Common myeloid progenitor, CD34-positive (primary cell): ENCODE data around the gene DLG5.
A peak's percentile ranks its signal among the peaks of the same experiment; 100 is the strongest.

ENCODE experiments used
- CTCF ChIA-PET: fragments of 350-600 bp; sonication (Branson Sonifier 250); formaldehyde crosslinking; loops from one replicate; lab custom pipeline; 2021; ENCODE audit warnings: antibody characterized with exemption; lab: Charles Lee
- POLR2A ChIA-PET: fragments of 350-600 bp; sonication (Branson Sonifier 250); formaldehyde crosslinking; loops from one replicate; lab custom pipeline; 2021; ENCODE audit warnings: antibody characterized with exemption; lab: Charles Lee
- DNase-seq, 3 donors: peaks; one replicate each; pipeline versions ENCODE4 v3.0.0 to v3.0.0-alpha.2; 2013
- H3K27ac ChIP-seq, 2 experiments: 1 replicate in 1 of 2; 2 replicates in 1 of 2; pipeline ENCODE4 v1.7.0; 2013; ENCODE audit warnings: inconsistent platforms in 2 of 2, low read length in 2 of 2, mild to moderate bottlenecking in 2 of 2, low read depth in 1 of 2, moderate library complexity in 1 of 2; ENCODE audit not compliant: severe bottlenecking in 2 of 2, insufficient read depth in 1 of 2, poor library complexity in 1 of 2
- H3K27me3 ChIP-seq, 5 experiments: replicated peaks in 2 of 5; 1 replicate in 3 of 5; 2 replicates in 2 of 5; pipeline versions ENCODE4 v1.6.1 to v1.7.0; 2013; ENCODE audit warnings: low read length in 4 of 5, mild to moderate bottlenecking in 2 of 5, moderate library complexity in 2 of 5, inconsistent platforms in 1 of 5; ENCODE audit not compliant: insufficient read depth in 5 of 5, control insufficient read depth in 4 of 5
- H3K36me3 ChIP-seq, 4 experiments: 1 replicate in 2 of 4; 2 replicates in 2 of 4; pipeline versions ENCODE4 v1.6.1 to v1.7.0; 2013; ENCODE audit warnings: low read length in 3 of 4, control low read depth in 1 of 4, mild to moderate bottlenecking in 1 of 4; ENCODE audit not compliant: control insufficient read depth in 4 of 4, insufficient read depth in 4 of 4
- H3K4me1 ChIP-seq, 4 experiments: 1 replicate in 3 of 4; 2 replicates in 1 of 4; pipeline versions ENCODE4 v1.6.1 to v1.7.1; 2013; ENCODE audit warnings: low read length in 3 of 4, mild to moderate bottlenecking in 3 of 4, control low read depth in 1 of 4, inconsistent platforms in 1 of 4, moderate library complexity in 1 of 4; ENCODE audit not compliant: control insufficient read depth in 4 of 4, insufficient read depth in 4 of 4; ENCODE audit errors: control extremely low read depth in 1 of 4
- H3K4me3 ChIP-seq, 7 experiments: 1 replicate in 4 of 7; 2 replicates in 3 of 7; pipeline versions ENCODE4 v1.5.1 to v1.7.0; 2013; ENCODE audit warnings: mild to moderate bottlenecking in 7 of 7, low read length in 6 of 7, moderate library complexity in 6 of 7, inconsistent platforms in 2 of 7, low read depth in 2 of 7, control low read depth in 1 of 7; ENCODE audit not compliant: insufficient read depth in 4 of 7, control insufficient read depth in 1 of 7; ENCODE audit errors: extremely low read depth in 1 of 7
- H3K9me3 ChIP-seq, 5 experiments: 1 replicate in 4 of 5; 2 replicates in 1 of 5; pipeline versions ENCODE4 v1.6.1 to v1.7.1; 2013; ENCODE audit warnings: low read length in 4 of 5, mild to moderate bottlenecking in 2 of 5, inconsistent platforms in 1 of 5, low read depth in 1 of 5, moderate library complexity in 1 of 5; ENCODE audit not compliant: control insufficient read depth in 4 of 5, insufficient read depth in 2 of 5; ENCODE audit errors: control extremely low read depth in 1 of 5
- WGBS: methylation state at CpG from one replicate; pipeline ENCODE4 v1.1.5; 2013; ENCODE audit not compliant: insufficient coverage; 5-methylcytosine and 5-hydroxymethylcytosine counted together

The DLG5 gene

DNA sequence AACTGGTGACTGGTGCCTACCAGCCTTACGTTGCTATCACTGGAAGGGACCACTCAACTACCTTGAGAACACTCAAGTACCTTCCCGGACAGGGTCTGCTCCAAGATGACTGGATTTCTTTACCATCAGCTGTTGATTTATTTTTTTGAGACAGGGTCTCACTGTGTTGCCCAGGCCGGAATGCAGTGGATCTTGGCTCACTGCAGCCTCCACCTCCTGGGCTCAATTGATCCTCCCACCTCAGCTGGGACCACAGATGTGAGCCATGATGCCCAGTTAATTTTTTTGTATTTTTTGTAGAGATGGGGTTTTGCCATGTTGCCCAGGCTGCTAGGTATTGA, 45.2 kb upstream of the DLG5 start:
- Histone ChIP-seq H3K27me3 (no peaks in the 10 kb centered on the region), H3K36me3 (peaks cover 0 to 14% (median 10%) of the 10 kb centered on the region in 4 experiments), H3K4me3 (no peak overlapping the region), H3K9me3 (no peaks in the 10 kb centered on the region), H3K4me1 (peaks cover 0 to 11% (median 8%) of the 10 kb centered on the region in 4 experiments), H3K27ac (peak overlapping the region in 1 of 2 experiments; percentile 23)
- ChIA-PET CTCF (no interaction called here), POLR2A (interaction anchor here (0.6 kb wide), 1 partner anchor 20 kb away, joined by 3 read pairs; no protein-coding TSS in a partner anchor)
- 93% methylated on average over 3 of the region's 3 CpGs for WGBS
- DNase-seq = no peak

DNA sequence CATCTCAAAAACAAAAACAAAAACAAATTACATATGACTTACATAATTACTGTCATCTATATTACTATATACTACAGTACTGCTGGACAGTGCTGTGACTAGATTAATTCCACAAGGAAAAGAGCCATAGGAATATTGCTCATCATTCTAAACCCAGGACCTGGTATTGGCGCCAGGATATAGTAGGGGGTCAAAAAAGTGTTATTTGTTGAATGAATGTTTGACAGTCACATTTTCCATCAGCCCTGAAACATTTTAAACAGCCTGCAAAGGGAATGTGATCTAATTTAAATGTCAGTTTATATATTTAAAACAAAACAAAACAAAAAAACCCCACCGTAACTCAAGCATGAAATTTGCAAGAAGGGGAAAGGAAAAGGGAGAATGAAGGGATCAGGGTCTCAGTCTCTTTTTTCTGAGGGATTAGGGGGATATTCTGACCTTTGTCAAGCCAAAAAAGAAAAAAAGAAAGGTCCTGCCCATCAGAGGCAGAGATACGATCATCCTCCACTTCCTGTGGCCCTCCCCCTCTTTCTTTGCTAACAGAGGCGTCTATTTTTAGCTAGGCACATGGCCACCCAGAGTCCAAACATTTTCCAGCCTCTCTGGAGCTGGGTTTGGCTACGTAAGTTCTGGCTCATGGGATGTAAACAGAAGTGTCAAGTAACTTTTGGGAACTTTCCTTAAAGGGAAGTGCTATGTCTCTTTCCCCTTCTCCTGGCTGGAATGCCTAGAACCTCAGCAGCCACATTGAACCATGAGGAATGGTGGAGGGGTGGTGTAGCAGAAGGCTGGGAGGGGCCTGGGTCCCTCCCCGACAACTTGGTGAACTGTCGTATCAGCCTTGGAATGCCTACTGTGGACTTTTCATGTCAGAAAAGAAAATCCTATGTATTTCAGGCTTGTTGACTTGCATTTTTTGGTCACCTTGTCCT, 44.6 kb upstream of the DLG5 start:
- POLR2A ChIA-PET = interaction anchor here (0.6 kb wide), 1 partner anchor 21 kb away, joined by 3 read pairs; no protein-coding TSS in a partner anchor
- Histone ChIP-seq H3K27me3 (no peaks in the 10 kb centered on the region), H3K27ac (peak overlapping the region in 1 of 2 experiments; percentile 27), H3K4me3 (peak overlapping the region in 1 of 7 experiments; percentile 40), H3K36me3 (peaks cover 0 to 9% (median 5%) of the 10 kb centered on the region in 4 experiments), H3K4me1 (peaks cover 0 to 11% (median 8%) of the 10 kb centered on the region in 4 experiments), H3K9me3 (no peaks in the 10 kb centered on the region)
- 56% methylated on average over 3 of the region's 7 CpGs for WGBS
- CTCF ChIA-PET = no interaction called here
- DNase-seq = peak in 2 of 3 donors; percentile 18 to 40

- Histone ChIP-seq H3K9me3 (peaks cover 0 to 3% (median 2%) of the 10 kb centered on the region in 5 experiments), H3K27me3 (no peaks in the 10 kb centered on the region), H3K4me3 (no peak overlapping the region), H3K27ac (no peak overlapping the region), H3K36me3 (no peaks in the 10 kb centered on the region), H3K4me1 (peaks cover 0 to 11% (median 8%) of the 10 kb centered on the region in 4 experiments)
- ChIA-PET CTCF (interaction anchor here (1.6 kb wide), 2 partner anchors 15 to 122 kb away, joined by 3 to 4 read pairs; no protein-coding TSS in a partner anchor), POLR2A (no interaction called here)
- WGBS = 97% methylated on average over 4 of the region's 4 CpGs
- DNase-seq = no peak
Measured at GRCh38 chr10:77969114-77969513, 42.6 kb upstream of the DLG5 start.

DNA sequence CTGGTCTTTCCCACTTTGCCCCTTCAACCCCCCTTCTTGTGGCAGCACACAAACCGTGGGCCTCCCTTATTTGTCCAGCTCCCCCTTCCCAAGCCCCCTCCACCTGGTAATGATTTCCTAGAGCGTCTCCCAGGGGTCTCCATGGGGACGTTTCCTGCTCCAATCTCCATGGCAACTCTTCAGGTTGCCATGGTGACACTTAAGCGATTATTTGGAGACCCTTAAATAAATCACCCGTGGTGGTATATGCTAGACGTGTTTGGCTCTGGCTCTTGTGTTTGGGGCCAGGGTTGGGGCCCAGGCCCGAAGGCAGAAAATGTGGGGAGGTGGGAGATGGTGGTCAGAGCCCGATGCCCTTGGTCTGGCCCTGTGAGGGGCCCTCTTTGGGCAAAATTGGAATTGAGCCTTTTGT, 41.1 kb upstream of the DLG5 start:
- Histone ChIP-seq H3K27me3 (no peaks in the 10 kb centered on the region), H3K4me3 (no peak overlapping the region), H3K9me3 (peaks cover 0 to 6% (median 5%) of the 10 kb centered on the region in 5 experiments), H3K4me1 (peaks cover 0 to 11% (median 8%) of the 10 kb centered on the region in 4 experiments), H3K36me3 (no peaks in the 10 kb centered on the region), H3K27ac (no peak overlapping the region)
- POLR2A ChIA-PET = no interaction called here
- DNase-seq = no peak
- 55% methylated on average over 8 of the region's 8 CpGs for WGBS
- CTCF ChIA-PET = interaction anchor here (0.8 kb wide), 2 partner anchors 66 to 257 kb away, joined by 3 read pairs; no protein-coding TSS in a partner anchor

DNA sequence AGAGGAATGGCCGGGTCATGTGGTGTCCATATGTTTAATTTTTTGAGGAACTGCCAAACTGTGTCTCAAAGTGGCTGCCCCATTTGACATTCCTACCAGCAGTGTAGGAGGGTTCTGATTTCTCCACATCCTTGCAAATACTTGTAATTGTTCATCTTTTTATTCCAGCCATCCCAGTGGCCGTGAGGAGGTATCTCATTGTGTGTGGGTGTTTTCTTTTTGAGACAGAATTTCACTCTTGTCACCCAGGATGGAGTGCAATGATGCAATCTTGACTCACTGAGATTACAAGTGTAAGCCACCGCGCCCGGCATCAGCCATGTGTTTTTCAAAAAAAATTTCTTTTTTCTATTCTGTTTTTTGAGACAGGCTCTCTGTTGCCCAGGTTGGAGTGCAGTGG, 38.7 kb upstream of the DLG5 start:
- Histone ChIP-seq H3K4me3 (no peak overlapping the region), H3K27ac (no peak overlapping the region), H3K27me3 (no peaks in the 10 kb centered on the region), H3K9me3 (peaks cover 0 to 6% (median 5%) of the 10 kb centered on the region in 5 experiments), H3K4me1 (no peaks in the 10 kb centered on the region), H3K36me3 (no peaks in the 10 kb centered on the region)
- ChIA-PET POLR2A (no interaction called here), CTCF (interaction anchor here (0.9 to 2.3 kb wide), 2 partner anchors 9 to 15 kb away, joined by 3 to 6 read pairs; no protein-coding TSS in a partner anchor)
- 92% methylated on average over 3 of the region's 5 CpGs for WGBS
- no peak for DNase-seq

DNA sequence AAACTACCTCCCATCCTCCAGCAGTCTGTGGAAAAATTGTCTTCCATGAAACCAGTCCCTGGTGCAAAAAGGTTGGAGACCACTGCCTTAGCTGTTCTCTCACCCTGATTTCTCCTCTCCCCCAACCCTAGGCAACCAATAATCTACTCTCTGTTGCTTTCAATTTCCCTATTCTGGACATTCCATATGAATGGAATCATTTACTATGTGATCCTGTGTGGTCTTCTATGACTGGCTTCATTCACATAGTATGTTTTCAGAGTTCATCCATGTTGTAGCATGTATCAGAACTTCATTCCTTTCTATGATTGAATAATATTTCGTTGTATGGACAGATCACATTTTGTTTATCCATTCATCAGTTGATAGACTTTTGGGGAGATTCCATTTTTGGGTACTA, 38.3 kb upstream of the DLG5 start:
- WGBS = 100% methylated on average over 1 of the region's 1 CpG
- H3K27ac ChIP-seq = no peak overlapping the region
- CTCF ChIA-PET = interaction anchor here (2.3 kb wide), 1 partner anchor 15 kb away, joined by 6 read pairs; no protein-coding TSS in a partner anchor
- POLR2A ChIA-PET = interaction anchor here (1.0 kb wide), 1 partner anchor 9 kb away, joined by 3 read pairs; no protein-coding TSS in a partner anchor
- no peaks in the 10 kb centered on the region for H3K4me1 ChIP-seq
- H3K9me3 ChIP-seq = peaks cover 0 to 6% (median 5%) of the 10 kb centered on the region in 5 experiments
- no peak overlapping the region for H3K4me3 ChIP-seq
- no peak for DNase-seq
- no peaks in the 10 kb centered on the region for H3K27me3 ChIP-seq
- H3K36me3 ChIP-seq = no peaks in the 10 kb centered on the region
